K562 (cell line): ENCODE measurements around the gene ARID3C. TPM values are rescaled to one million over a fixed set of nuclear protein-coding genes. Genes with fewer than 3 reads are reported as not detected.

ENCODE experiments used
- CBFB ChIP-seq: sonication (generic); formaldehyde crosslinking; IDR thresholded peaks from 2 replicates; pipeline ENCODE4 v1.4.0; 2020; ENCODE audit warnings: mild to moderate bottlenecking, missing genetic modification reagents
- DACH1 ChIP-seq: fragments of 450-650 bp; IDR thresholded peaks from 2 replicates; pipeline ENCODE4 v1.6.1; 2018; ENCODE audit not compliant: partially characterized antibody
- DDX20 ChIP-seq: fragments of 450-650 bp; IDR thresholded peaks from 2 replicates; pipeline ENCODE4 v1.6.1; 2016; ENCODE audit warnings: missing genetic modification characterization, low read depth, mild to moderate bottlenecking, missing compliant biosample characterization, moderate library complexity
- GTF2F1 ChIP-seq: IDR thresholded peaks from 2 replicates; pipeline ENCODE4 v1.6.1; 2011; ENCODE audit warnings: low read depth, low read length, improper control_type of control experiment
- HNRNPL ChIP-seq: fragments of 200-400 bp; formaldehyde crosslinking; IDR thresholded peaks from 2 replicates; pipeline ENCODE4 v1.6.1; 2017; ENCODE audit warnings: low read depth, mild to moderate bottlenecking, low read length
- KLF13 ChIP-seq: fragments of 450-650 bp; IDR thresholded peaks from 2 replicates; pipeline ENCODE4 v1.6.1; 2016; ENCODE audit warnings: missing genetic modification characterization, low read depth, mild to moderate bottlenecking, missing compliant biosample characterization, moderate library complexity, borderline replicate concordance
- NFATC3 ChIP-seq: fragments of 450-650 bp; IDR thresholded peaks from 2 replicates; pipeline ENCODE4 v1.6.1; 2017; ENCODE audit warnings: mild to moderate bottlenecking
- PHTF2 ChIP-seq: fragments of 250-450 bp; sonication (Bioruptor Pico); IDR thresholded peaks from 2 replicates; pipeline ENCODE4 v1.5.0; 2021; ENCODE audit warnings: mild to moderate bottlenecking
- ZKSCAN1 ChIP-seq: fragments of 150-350 bp; IDR thresholded peaks from 2 replicates; pipeline ENCODE4 v1.6.1; 2016; ENCODE audit warnings: low read depth, low read length
- ZNF124 ChIP-seq: sonication (generic); formaldehyde crosslinking; IDR thresholded peaks from 2 replicates; pipeline ENCODE4 v1.8.1; 2022; ENCODE audit warnings: missing genetic modification reagents
- ZNF174 ChIP-seq: fragments of 250-450 bp; sonication (Bioruptor Pico); IDR thresholded peaks from 2 replicates; pipeline ENCODE4 v1.4.0; 2020; ENCODE audit warnings: mild to moderate bottlenecking
- ZNF224 ChIP-seq: sonication (generic); formaldehyde crosslinking; IDR thresholded peaks from 2 replicates; pipeline ENCODE4 v1.8.0; 2022; ENCODE audit warnings: mild to moderate bottlenecking, missing genetic modification reagents
- ZNF589 ChIP-seq: fragments of 200-800 bp; sonication (Bioruptor generic); IDR thresholded peaks from 2 replicates; pipeline ENCODE4 v1.6.1; 2016; ENCODE audit warnings: low read depth, missing genetic modification characterization, missing compliant biosample characterization
- polyA plus RNA-seq, 8 experiments: library from polyadenylated mRNA; depleted of rRNA in 4 of 8; stranded (reverse) in 5 of 8; unstranded in 3 of 8; fragments of >200 nt; fragmentation: Nextera tagmentation in 2 of 8; fragmentation: Illumina TruSeq in 1 of 8; extraction: Ambion mirVana in 2 of 8; extraction: Trizol in 1 of 8; gene quantifications; 2 replicates each; pipeline versions ENCODE4 v1.2.1 to v1.2.3, GENCODE V29; 2011 to 2014; ENCODE audit warnings: inconsistent platforms in 1 of 8, missing spikeins in 1 of 8
- total RNA-seq, 7 experiments: library from RNA; depleted of rRNA in 6 of 7; stranded (reverse); fragments of >200 nt in 6 of 7; fragmentation: Illumina TruSeq in 2 of 7; extraction: Trizol in 2 of 7; gene quantifications; 2 replicates each; pipeline versions ENCODE4 v1.2.1 to v1.2.3, GENCODE V29; 2011 to 2021; ENCODE audit warnings: low replicate concordance in 1 of 7
- TF ChIP-seq, protein P1 (sequence below): fragments of 450-650 bp; IDR thresholded peaks from 2 replicates; pipeline ENCODE4 v1.6.1; 2016; ENCODE audit warnings: low read depth
- TF ChIP-seq, protein P2 (sequence below): fragments of 450-650 bp; IDR thresholded peaks from 2 replicates; pipeline ENCODE4 v1.7.1; 2018; ENCODE audit warnings: mild to moderate bottlenecking, low read depth; ENCODE audit not compliant: partially characterized antibody
- TF ChIP-seq, protein P3 (sequence below): fragments of 450-650 bp; IDR thresholded peaks from 2 replicates; pipeline ENCODE4 v1.6.1; 2017; ENCODE audit warnings: mild to moderate bottlenecking, moderate library complexity

ARID3C gene
- total and polyA plus RNA-seq, 9 of the 15 experiments (the other 6 are each of a cell fraction or from before 2014, with no cell fraction given) = not detected

DNA sequence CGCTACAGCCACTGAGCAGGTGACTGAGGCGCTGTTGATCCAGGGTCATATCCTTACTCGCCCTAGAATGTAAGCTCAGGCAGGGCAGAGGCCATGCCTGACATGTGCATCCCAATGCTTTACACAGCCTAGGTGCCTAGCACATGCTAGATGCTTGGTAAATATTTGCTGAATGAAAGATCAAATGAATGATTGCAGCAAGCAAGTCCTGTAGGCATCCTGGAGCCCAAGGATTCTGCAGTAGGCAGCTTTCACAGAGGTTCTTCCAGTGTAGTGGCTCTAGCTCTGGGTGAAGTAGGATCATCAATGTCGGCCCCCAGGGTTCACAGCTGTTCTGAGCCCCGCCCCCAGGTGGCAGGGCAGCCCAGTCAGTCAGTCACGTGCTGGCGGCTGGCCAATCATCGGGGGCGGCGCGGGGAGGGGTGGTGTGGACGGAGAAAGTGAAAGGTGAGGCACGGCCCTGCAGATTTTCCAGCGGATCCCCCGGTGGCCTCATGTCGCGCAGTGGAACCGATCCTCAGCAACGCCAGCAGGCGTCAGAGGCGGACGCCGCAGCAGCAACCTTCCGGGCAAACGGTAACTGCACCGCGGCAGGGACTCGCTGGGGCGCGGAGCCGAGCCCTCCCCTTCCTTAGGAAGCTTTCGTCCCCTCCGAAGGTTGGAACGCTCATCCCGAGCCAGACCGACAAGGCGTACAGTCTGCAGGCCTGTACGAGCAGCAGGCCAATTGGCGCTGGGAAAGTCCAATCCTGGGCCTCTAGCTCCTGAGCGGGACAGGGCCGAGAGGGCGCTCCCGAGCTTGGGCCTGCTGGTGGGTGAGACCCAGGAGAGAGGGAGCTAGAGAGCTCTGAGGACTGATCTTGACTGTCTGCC, 17.6 kb upstream of the ARID3C start, which contains the start of gene GALT (continued):
- TF ChIP-seq, protein P1, sequence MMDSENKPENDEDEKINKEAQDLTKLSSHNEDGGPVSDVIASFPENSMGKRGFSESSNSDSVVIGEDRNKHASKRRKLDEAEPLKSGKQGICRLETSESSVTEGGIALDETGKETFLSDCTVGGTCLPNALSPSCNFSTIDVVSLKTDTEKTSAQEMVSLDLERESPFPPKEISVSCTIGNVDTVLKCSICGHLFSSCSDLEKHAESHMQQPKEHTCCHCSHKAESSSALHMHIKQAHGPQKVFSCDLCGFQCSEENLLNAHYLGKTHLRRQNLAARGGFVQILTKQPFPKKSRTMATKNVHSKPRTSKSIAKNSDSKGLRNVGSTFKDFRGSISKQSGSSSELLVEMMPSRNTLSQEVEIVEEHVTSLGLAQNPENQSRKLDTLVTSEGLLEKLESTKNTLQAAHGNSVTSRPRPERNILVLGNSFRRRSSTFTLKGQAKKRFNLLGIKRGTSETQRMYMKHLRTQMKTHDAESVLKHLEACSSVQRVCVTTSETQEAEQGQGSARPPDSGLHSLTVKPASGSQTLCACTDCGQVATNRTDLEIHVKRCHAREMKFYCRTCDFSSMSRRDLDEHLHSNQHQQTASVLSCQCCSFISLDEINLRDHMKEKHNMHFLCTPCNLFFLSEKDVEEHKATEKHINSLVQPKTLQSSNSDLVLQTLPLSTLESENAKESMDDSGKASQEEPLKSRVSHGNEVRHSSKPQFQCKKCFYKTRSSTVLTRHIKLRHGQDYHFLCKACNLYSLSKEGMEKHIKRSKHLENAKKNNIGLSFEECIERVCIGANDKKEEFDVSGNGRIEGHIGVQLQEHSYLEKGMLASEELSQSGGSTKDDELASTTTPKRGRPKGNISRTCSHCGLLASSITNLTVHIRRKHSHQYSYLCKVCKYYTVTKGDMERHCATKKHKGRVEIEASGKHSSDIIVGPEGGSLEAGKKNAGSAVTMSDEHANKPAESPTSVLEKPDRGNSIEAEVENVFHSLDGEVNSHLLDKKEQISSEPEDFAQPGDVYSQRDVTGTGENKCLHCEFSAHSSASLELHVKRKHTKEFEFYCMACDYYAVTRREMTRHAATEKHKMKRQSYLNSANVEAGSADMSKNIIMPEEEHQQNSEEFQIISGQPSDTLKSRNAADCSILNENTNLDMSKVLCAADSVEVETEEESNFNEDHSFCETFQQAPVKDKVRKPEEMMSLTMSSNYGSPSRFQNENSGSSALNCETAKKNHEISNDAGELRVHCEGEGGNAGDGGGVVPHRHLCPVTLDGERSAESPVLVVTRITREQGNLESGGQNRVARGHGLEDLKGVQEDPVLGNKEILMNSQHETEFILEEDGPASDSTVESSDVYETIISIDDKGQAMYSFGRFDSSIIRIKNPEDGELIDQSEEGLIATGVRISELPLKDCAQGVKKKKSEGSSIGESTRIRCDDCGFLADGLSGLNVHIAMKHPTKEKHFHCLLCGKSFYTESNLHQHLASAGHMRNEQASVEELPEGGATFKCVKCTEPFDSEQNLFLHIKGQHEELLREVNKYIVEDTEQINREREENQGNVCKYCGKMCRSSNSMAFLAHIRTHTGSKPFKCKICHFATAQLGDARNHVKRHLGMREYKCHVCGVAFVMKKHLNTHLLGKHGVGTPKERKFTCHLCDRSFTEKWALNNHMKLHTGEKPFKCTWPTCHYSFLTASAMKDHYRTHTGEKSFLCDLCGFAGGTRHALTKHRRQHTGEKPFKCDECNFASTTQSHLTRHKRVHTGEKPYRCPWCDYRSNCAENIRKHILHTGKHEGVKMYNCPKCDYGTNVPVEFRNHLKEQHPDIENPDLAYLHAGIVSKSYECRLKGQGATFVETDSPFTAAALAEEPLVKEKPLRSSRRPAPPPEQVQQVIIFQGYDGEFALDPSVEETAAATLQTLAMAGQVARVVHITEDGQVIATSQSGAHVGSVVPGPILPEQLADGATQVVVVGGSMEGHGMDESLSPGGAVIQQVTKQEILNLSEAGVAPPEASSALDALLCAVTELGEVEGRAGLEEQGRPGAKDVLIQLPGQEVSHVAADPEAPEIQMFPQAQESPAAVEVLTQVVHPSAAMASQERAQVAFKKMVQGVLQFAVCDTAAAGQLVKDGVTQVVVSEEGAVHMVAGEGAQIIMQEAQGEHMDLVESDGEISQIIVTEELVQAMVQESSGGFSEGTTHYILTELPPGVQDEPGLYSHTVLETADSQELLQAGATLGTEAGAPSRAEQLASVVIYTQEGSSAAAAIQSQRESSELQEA = no peak
- TF ChIP-seq ZKSCAN1 (no peak), GTF2F1 (no peak), CBFB (CRISPR knock-in tag) (no peak), ZNF589 (no peak), PHTF2 (no peak), ZNF224 (CRISPR knock-in tag) (no peak), HNRNPL (no peak), DACH1 (peak; percentile 97), NFATC3 (no peak), ZNF124 (CRISPR knock-in tag) (no peak), KLF13 (no peak), ZNF174 (CRISPR knock-in tag) (no peak), DDX20 (tag) (no peak)
- TF ChIP-seq, protein P2, sequence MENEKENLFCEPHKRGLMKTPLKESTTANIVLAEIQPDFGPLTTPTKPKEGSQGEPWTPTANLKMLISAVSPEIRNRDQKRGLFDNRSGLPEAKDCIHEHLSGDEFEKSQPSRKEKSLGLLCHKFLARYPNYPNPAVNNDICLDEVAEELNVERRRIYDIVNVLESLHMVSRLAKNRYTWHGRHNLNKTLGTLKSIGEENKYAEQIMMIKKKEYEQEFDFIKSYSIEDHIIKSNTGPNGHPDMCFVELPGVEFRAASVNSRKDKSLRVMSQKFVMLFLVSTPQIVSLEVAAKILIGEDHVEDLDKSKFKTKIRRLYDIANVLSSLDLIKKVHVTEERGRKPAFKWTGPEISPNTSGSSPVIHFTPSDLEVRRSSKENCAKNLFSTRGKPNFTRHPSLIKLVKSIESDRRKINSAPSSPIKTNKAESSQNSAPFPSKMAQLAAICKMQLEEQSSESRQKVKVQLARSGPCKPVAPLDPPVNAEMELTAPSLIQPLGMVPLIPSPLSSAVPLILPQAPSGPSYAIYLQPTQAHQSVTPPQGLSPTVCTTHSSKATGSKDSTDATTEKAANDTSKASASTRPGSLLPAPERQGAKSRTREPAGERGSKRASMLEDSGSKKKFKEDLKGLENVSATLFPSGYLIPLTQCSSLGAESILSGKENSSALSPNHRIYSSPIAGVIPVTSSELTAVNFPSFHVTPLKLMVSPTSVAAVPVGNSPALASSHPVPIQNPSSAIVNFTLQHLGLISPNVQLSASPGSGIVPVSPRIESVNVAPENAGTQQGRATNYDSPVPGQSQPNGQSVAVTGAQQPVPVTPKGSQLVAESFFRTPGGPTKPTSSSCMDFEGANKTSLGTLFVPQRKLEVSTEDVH = no peak
- TF ChIP-seq, protein P3, sequence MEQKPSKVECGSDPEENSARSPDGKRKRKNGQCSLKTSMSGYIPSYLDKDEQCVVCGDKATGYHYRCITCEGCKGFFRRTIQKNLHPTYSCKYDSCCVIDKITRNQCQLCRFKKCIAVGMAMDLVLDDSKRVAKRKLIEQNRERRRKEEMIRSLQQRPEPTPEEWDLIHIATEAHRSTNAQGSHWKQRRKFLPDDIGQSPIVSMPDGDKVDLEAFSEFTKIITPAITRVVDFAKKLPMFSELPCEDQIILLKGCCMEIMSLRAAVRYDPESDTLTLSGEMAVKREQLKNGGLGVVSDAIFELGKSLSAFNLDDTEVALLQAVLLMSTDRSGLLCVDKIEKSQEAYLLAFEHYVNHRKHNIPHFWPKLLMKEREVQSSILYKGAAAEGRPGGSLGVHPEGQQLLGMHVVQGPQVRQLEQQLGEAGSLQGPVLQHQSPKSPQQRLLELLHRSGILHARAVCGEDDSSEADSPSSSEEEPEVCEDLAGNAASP = no peak
